GM12891 (cell line): ENCODE data around the gene AP3S1.

Source experiments
- POLR2A ChIP-seq: IDR thresholded peaks from 2 replicates; pipeline ENCODE4 v1.6.1; 2011; ENCODE audit warnings: low read depth, low read length, control low read depth
- TAF1 ChIP-seq: IDR thresholded peaks from 2 replicates; pipeline ENCODE4 v1.6.1; 2011; ENCODE audit warnings: low read depth, low read length, control low read depth

DNA sequence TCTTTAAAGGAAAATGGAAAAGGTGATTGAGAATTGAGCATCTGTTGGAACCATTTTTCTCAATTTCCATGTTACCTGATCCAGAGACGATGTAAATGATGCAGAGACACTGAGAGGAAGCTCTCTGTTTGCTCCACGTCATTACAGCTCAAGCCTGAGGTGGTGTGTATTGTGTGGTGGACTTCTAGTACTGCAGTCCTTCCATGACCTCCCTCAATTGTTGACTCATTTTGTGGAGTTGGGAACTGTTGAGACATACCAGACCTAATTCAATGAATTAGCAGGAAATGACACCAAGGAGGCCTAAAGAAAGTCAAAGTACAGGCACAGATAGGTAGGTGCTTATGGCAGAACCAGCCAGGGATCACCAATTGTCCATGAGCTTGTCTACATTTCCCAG lies 104.9 kb downstream of the AP3S1 start:
- TF ChIP-seq TAF1 (no peak), POLR2A (no peak)
